Stomach (tissue), 9 donors: ENCODE measurements around the gene DOCK6. TPM values are rescaled to one million over a fixed set of nuclear protein-coding genes. Genes with fewer than 3 reads are reported as not detected.
A peak's percentile ranks its signal among the peaks of the same experiment; 100 is the strongest.

Experiments
- DNase-seq, 2 donors: peaks; one replicate each; pipeline versions ENCODE4 v3.0.0 to v3.0.0-alpha.2; 2013 to 2019
- H3K27ac ChIP-seq, 5 donors: fragments of 200-600 bp in 4 of 5; sonication (generic) in 4 of 5; one replicate each; pipeline ENCODE4 v1.5.1; 2013 to 2019; ENCODE audit warnings: mild to moderate bottlenecking in 1 of 5, moderate library complexity in 1 of 5
- H3K27me3 ChIP-seq, 3 donors: fragments of 200-600 bp; sonication (generic); one replicate each; pipeline ENCODE4 v1.5.1; 2017 to 2019; ENCODE audit warnings: mixed run types in 1 of 3
- H3K36me3 ChIP-seq, 4 donors: fragments of 200-600 bp; sonication (generic); 1 replicate in 3 of 4; 2 replicates in 1 of 4; pipeline ENCODE4 v1.5.1; 2016 to 2019
- H3K4me1 ChIP-seq, 4 donors: fragments of 200-600 bp; sonication (generic); one replicate each; pipeline ENCODE4 v1.5.1; 2016 to 2019
- H3K4me3 ChIP-seq, 4 donors: fragments of 200-600 bp; sonication (generic) in 3 of 4; one replicate each; pipeline ENCODE4 v1.5.1; 2016 to 2019; ENCODE audit warnings: mild to moderate bottlenecking in 1 of 4
- H3K9me3 ChIP-seq, 4 donors: fragments of 200-600 bp; sonication (generic); one replicate each; pipeline ENCODE4 v1.5.1; 2016 to 2019
- CTCF ChIP-seq, 7 experiments: fragments of 450-650 bp in 4 of 7; fragments of 200-600 bp in 3 of 7; sonication (generic) in 3 of 7; IDR thresholded peaks; one replicate each; pipeline ENCODE4 v1.5.1; 2016 to 2019; ENCODE audit warnings: antibody characterized with exemption in 7 of 7, control low read depth in 2 of 7, mild to moderate bottlenecking in 1 of 7
- EP300 ChIP-seq: sonication (generic); formaldehyde crosslinking; IDR thresholded peaks from one replicate; pipeline ENCODE4 v1.6.1; 2017; ENCODE audit warnings: antibody characterized with exemption
- POLR2A ChIP-seq, 4 donors: fragments of 450-650 bp; IDR thresholded peaks; one replicate each; pipeline ENCODE4 v1.6.1; 2016; ENCODE audit warnings: antibody characterized with exemption in 4 of 4, control low read depth in 2 of 4, mild to moderate bottlenecking in 1 of 4, moderate library complexity in 1 of 4
- POLR2AphosphoS5 ChIP-seq, 3 donors: sonication (generic); formaldehyde crosslinking; IDR thresholded peaks; one replicate each; pipeline ENCODE4 v1.6.1; 2016; ENCODE audit warnings: antibody characterized with exemption in 3 of 3
- WGBS, 5 donors: extraction: QIAGEN DNeasy Blood & Tissue Kit in 3 of 5; methylation state at CpG; one replicate each; pipeline versions ENCODE4 v1.1.5 to v1.1.7; 2013 to 2018; 5-methylcytosine and 5-hydroxymethylcytosine counted together
- intact Hi-C: fragments of 100-400 bp; cut with DNase I; formaldehyde crosslinking; loops from one replicate; pipeline ENCODE4 v1.15.1; 2023; ENCODE audit warnings: low total_unique reads
- polyA plus RNA-seq, 3 donors: library from polyadenylated mRNA; stranded (reverse); fragments of 200-250 nt; gene quantifications; one replicate each; pipeline ENCODE4 v1.2.3, GENCODE V29; 2013
- total RNA-seq, 5 donors: library from RNA; depleted of rRNA; stranded (reverse); fragments of >200 nt; gene quantifications; one replicate each; pipeline versions ENCODE4 v1.1.0 to v1.2.3, GENCODE V29; 2014 to 2016
- donor health status: healthy with polysubstance abuse.
- donor health status: Bipolar disorder and iron deficiency.
- donor health status: healthy.

The DOCK6 gene
- total and polyA plus RNA-seq, 8 donors: 21.4 to 243 (median 58.9) TPM

- peaks cover 44 to 97% (median 66%) of the 10 kb centered on the region in 4 donors for H3K4me1 ChIP-seq
- H3K9me3 ChIP-seq: no peaks in the 10 kb centered on the region
- intact Hi-C loops: no loop called here
- TF ChIP-seq POLR2A (IDR thresholded peaks at IDR 0.05) (no peak), POLR2AphosphoS5 (IDR thresholded peaks at IDR 0.05) (peak in 2 of 3 donors; percentile 41 to 88)
- no peaks in the 10 kb centered on the region for H3K36me3 ChIP-seq
- H3K4me3 ChIP-seq: peak within 1 kb of the TSS; percentile 52 to 73 (median 66)
- H3K27ac ChIP-seq: peak within 1 kb of the TSS; percentile 6 to 88 (median 81)
- DNase-seq: peak; percentile 94 to 99
- H3K27me3 ChIP-seq: no peaks in the 10 kb centered on the region
- 0 to 1% (median 1%) methylated on average over 37 to 50 of the region's 50 CpGs for WGBS, 5 donors
Measured at GRCh38 chr19:11155373-11156120, 106.8 kb downstream of the DOCK6 start, which contains the start of gene SPC24. TSS of gene SPC24 (minus strand) at chr19:11155782. CDS start at chr19:11155776, 6 bp downstream.

- TF ChIP-seq POLR2AphosphoS5 (IDR thresholded peaks at IDR 0.05): no peak
- no peak for TF ChIP-seq EP300
- TF ChIP-seq CTCF (IDR thresholded peaks at IDR 0.05): no peak
- no peak for TF ChIP-seq POLR2A (IDR thresholded peaks at IDR 0.05)
- Histone ChIP-seq H3K4me3 (peak overlapping the region in 3 of 4 donors; percentile 62 to 73 (median 69)), H3K9me3 (no peaks in the 10 kb centered on the region), H3K27ac (peak overlapping the region in 2 of 5 donors; percentile 81 to 88), H3K36me3 (no peaks in the 10 kb centered on the region), H3K4me1 (peaks cover 35 to 89% (median 62%) of the 10 kb centered on the region in 4 donors), H3K27me3 (no peaks in the 10 kb centered on the region)
- 37 to 59% (median 44%) methylated on average over 6 of the region's 6 CpGs for WGBS, 5 donors
- intact Hi-C loops: no loop called here
- DNase-seq: no peak
Measured at GRCh38 chr19:11154683-11155047, 107.7 kb downstream of the DOCK6 start.

GRCh38 chr19:11152318-11153062, 109.8 kb downstream of the DOCK6 start:
- Histone ChIP-seq H3K9me3 (no peaks in the 10 kb centered on the region), H3K27me3 (no peaks in the 10 kb centered on the region), H3K27ac (peak overlapping the region; percentile 50 to 88 (median 82)), H3K4me3 (no peak overlapping the region), H3K36me3 (no peaks in the 10 kb centered on the region), H3K4me1 (peaks cover 30 to 75% (median 51%) of the 10 kb centered on the region in 4 donors)
- TF ChIP-seq POLR2A (IDR thresholded peaks at IDR 0.05): no peak
- TF ChIP-seq POLR2AphosphoS5 (IDR thresholded peaks at IDR 0.05): peak; percentile 57 to 93 (median 91)
- intact Hi-C loops: no loop called here
- peak; percentile 74 to 87 for DNase-seq
- WGBS, 5 donors: 49 to 55% (median 54%) methylated on average over 11 of the region's 11 CpGs

GRCh38 chr19:11151181-11151580, 111.1 kb downstream of the DOCK6 start:
- Histone ChIP-seq H3K36me3 (no peaks in the 10 kb centered on the region), H3K27me3 (no peaks in the 10 kb centered on the region), H3K27ac (peak overlapping the region; percentile 20 to 88 (median 82)), H3K4me1 (peaks cover 26 to 62% (median 38%) of the 10 kb centered on the region in 4 donors), H3K4me3 (no peak overlapping the region), H3K9me3 (no peaks in the 10 kb centered on the region)
- peak in 1 of 2 donors; percentile 79 for DNase-seq
- TF ChIP-seq EP300 (no peak), POLR2AphosphoS5 (IDR thresholded peaks at IDR 0.05) (no peak), POLR2A (IDR thresholded peaks at IDR 0.05) (no peak), CTCF (IDR thresholded peaks at IDR 0.05) (no peak)
- 56 to 81% (median 77%) methylated on average over 7 of the region's 7 CpGs for WGBS, 5 donors
- intact Hi-C loops: no loop called here

Other genes with a start within 250 kb of the DOCK6 start
- gene LDLR, start 173.1 kb downstream of the DOCK6 start, total RNA-seq: 100 to 1,000 TPM in 4 of 5 donors, 10 to 100 TPM in 1; 45.5 to 626 (median 149) TPM
- 10 to 100 TPM; 23.2 to 36.4 (median 27.6) TPM for gene LDLR, start 173.1 kb downstream of the DOCK6 start, polyA plus RNA-seq
- gene SPC24, start 106.7 kb downstream of the DOCK6 start, total RNA-seq: 10 to 100 TPM in 3 of 5 donors, not detected in 2; 11.9 to 20.4 (median 18.7) TPM
- gene SPC24, start 106.7 kb downstream of the DOCK6 start, polyA plus RNA-seq: 1 to 10 TPM; 3.7 to 6.5 (median 5.0) TPM
- gene KANK2, start 65.0 kb downstream of the DOCK6 start, total RNA-seq: 100 to 1,000 TPM; 120 to 415 (median 251) TPM
- 100 to 1,000 TPM in 2 of 3 donors, 10 to 100 TPM in 1; 82.4 to 158 (median 144) TPM for gene KANK2, start 65.0 kb downstream of the DOCK6 start, polyA plus RNA-seq
- not detected for gene ANGPTL8, start 22.9 kb downstream of the DOCK6 start, total RNA-seq
- under 1 TPM in 1 of 3 donors, not detected in 2; 0.70 TPM for gene ANGPTL8, start 22.9 kb downstream of the DOCK6 start, polyA plus RNA-seq
- gene TSPAN16, start 33.6 kb upstream of the DOCK6 start, total RNA-seq: not detected
- gene TSPAN16, start 33.6 kb upstream of the DOCK6 start, polyA plus RNA-seq: not detected
- 10 to 100 TPM; 11.6 to 63.3 (median 16.3) TPM for gene RAB3D, start 77.1 kb upstream of the DOCK6 start, total RNA-seq
- 10 to 100 TPM; 14.1 to 25.7 (median 21.7) TPM for gene RAB3D, start 77.1 kb upstream of the DOCK6 start, polyA plus RNA-seq
- 100 to 1,000 TPM in 2 of 5 donors, 10 to 100 TPM in 2, 1 to 10 TPM in 1; 5.8 to 117 (median 69.3) TPM for gene TMEM205, start 83.7 kb upstream of the DOCK6 start, total RNA-seq
- gene TMEM205, start 83.7 kb upstream of the DOCK6 start, polyA plus RNA-seq: 100 to 1,000 TPM in 1 of 3 donors, 10 to 100 TPM in 2; 58.2 to 169 (median 61.7) TPM
- 10 to 100 TPM in 4 of 5 donors, 1 to 10 TPM in 1; 2.9 to 91.2 (median 20.3) TPM for gene CCDC159, start 84.0 kb upstream of the DOCK6 start, total RNA-seq
- 10 to 100 TPM; 40.5 to 96.3 (median 70.0) TPM for gene CCDC159, start 84.0 kb upstream of the DOCK6 start, polyA plus RNA-seq
- gene PLPPR2, start 92.9 kb upstream of the DOCK6 start, total RNA-seq: 100 to 1,000 TPM in 1 of 5 donors, 10 to 100 TPM in 1, 1 to 10 TPM in 3; 6.1 to 364 (median 9.9) TPM
- gene PLPPR2, start 92.9 kb upstream of the DOCK6 start, polyA plus RNA-seq: 10 to 100 TPM in 1 of 3 donors, 1 to 10 TPM in 2; 6.4 to 15.2 (median 9.8) TPM
- gene SWSAP1, start 112.1 kb upstream of the DOCK6 start, total RNA-seq: under 1 TPM in 2 of 5 donors, not detected in 3; 0.37 to 0.45 TPM
- gene SWSAP1, start 112.1 kb upstream of the DOCK6 start, polyA plus RNA-seq: 1 to 10 TPM; 3.2 to 4.1 (median 3.4) TPM
- gene EPOR, start 121.8 kb upstream of the DOCK6 start, total RNA-seq: 10 to 100 TPM in 4 of 5 donors, 1 to 10 TPM in 1; 4.8 to 19.9 (median 14.6) TPM
- gene EPOR, start 121.8 kb upstream of the DOCK6 start, polyA plus RNA-seq: 1 to 10 TPM; 3.7 to 8.9 (median 5.0) TPM
- 100 to 1,000 TPM in 3 of 5 donors, 10 to 100 TPM in 2; 22.8 to 454 (median 107) TPM for gene RGL3, start 156.8 kb upstream of the DOCK6 start, total RNA-seq
- gene RGL3, start 156.8 kb upstream of the DOCK6 start, polyA plus RNA-seq: 10 to 100 TPM; 20.6 to 41.2 (median 26.3) TPM
- gene ODAD3, start 172.6 kb upstream of the DOCK6 start, total RNA-seq: not detected
- gene ODAD3, start 172.6 kb upstream of the DOCK6 start, polyA plus RNA-seq: under 1 TPM; 0.38 to 0.92 (median 0.62) TPM
- 100 to 1,000 TPM in 2 of 5 donors, 10 to 100 TPM in 3; 30.3 to 221 (median 76.9) TPM for gene PRKCSH, start 173.1 kb upstream of the DOCK6 start, total RNA-seq
- 100 to 1,000 TPM; 109 to 138 (median 115) TPM for gene PRKCSH, start 173.1 kb upstream of the DOCK6 start, polyA plus RNA-seq
- gene ELAVL3, start 218.5 kb upstream of the DOCK6 start, total RNA-seq: 10 to 100 TPM in 1 of 5 donors, 1 to 10 TPM in 2, not detected in 2; 1.5 to 11.0 (median 7.2) TPM
- gene ELAVL3, start 218.5 kb upstream of the DOCK6 start, polyA plus RNA-seq: under 1 TPM in 2 of 3 donors, not detected in 1; 0.10 to 0.31 TPM
- gene ZNF653, start 243.3 kb upstream of the DOCK6 start, total RNA-seq: 10 to 100 TPM in 4 of 5 donors, 1 to 10 TPM in 1; 6.7 to 99.6 (median 10.5) TPM
- 10 to 100 TPM in 2 of 3 donors, 1 to 10 TPM in 1; 9.8 to 35.9 (median 17.3) TPM for gene ZNF653, start 243.3 kb upstream of the DOCK6 start, polyA plus RNA-seq